HG02852 (cell line): ENCODE results near the gene LGALSL.
A peak's percentile ranks its signal among the peaks of the same experiment; 100 is the strongest.

Experiments
- ATAC-seq: cut with Tn5 transposase; IDR thresholded peaks from one replicate; pipeline ENCODE4 v1.9.1; 2021; ENCODE audit warnings: mild to moderate bottlenecking, moderate library complexity; ENCODE audit not compliant: unreplicated experiment

Gene LGALSL

DNA sequence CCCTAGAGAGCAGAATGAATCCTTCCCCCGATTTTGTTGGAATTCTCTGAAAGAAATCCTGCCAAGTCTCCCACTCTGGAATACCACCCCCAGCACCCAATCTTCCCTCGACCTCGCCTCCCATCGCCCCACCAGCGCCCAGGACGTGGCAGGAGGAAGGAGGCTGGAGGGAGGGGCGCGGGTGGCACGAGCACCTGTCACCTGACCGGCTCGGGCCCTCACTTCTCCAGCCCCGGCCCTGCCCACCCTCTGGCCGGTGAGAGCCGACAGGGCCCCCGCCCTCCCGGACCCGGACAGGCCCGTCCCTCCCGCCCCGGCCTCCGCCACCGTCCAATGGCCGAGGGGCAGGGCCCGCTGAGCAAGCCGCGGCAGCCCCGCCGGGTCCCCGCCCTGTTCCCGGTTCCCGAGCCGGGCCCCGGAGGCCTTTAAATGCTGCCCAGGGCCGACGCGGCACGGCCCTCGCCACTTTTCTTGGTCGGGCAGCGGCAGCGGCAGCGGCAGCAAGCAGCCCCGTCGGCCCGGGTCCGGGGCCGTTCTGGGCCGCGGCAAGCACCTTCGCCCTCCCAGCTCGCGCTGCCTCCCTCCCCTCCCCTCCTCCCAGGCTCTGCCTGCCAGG, at the start of gene LGALSL:
TSS of gene LGALSL (plus strand) at position 393 of the 616 bp plus-strand sequence. CDS start 384 bp downstream, outside the sequence.
- peak; percentile 66 for ATAC-seq

DNA sequence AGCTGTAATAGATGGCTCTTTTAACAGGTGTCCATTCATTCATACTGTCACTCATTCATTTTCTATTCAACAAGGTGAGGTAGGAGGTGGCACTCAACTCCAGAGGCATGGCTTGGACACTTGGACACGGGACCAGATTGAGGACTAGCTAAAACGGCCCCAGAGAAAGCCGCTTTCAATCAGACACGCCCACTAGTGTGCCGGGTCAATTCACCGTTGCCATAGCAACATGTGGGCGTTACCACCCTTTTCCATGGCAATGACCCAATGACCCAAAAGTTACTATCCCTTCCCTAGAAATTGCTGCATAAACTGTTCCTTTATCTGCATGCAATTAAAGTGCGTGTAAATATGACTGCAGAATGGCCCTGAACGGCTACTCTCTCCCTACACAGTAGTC, 49.2 kb upstream of the LGALSL start:
- no peak for ATAC-seq

DNA sequence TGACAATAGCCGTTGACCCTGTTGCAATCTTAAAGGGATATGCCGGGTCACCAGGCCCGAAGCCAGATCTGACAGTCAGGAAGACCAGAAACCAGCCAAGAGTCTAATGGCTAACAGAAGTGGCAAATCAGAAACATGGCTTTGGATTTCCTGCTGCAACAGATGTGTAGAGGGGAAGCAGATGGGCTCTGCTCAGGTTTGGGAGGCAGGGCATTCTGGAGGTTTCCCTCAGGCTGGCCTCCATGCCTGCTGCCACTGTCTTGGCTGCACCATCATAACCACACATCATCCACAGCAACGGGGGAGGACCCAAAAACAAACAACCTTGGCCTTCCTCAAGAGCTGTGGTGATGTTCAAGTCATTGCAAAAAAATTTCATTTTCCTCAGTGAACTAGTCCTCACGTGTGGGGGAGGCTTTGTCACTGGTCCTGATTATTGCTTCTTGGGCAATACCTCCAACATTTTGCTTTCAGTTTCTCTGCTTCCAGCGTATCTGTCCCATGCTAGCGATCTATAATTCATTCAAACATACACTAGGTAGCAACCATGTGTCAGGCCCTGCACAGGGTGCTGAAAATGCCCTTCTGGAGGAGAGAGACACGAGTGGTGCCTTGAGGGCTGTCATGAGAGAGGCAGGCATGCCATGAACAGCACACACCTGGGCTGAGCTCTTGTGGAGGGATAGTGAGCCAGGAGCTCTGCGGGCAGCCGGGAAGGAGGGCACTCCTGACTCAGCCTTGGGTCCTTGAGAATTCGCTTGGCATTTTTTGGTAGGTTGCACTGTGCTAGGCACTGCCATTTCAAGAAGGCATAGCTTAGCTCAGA, 48.2 kb upstream of the LGALSL start:
- ATAC-seq: no peak

DNA sequence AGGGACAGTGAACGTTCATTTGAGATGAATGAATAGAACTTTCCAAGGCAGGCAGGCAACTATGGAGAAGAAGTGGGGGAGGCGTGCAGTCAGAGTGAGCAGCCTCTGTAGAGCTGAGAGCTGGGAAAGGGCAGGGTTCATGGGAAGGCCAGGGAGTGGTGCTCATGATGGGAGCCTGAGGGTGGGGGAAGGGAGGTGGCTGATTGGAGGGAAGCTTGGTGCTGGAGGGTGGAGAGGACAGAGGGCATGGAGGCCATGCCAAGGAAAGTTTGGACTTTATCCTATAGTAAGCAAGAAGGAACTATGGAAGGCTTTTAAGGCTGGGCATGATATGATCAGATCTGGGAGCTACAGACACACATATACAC, 47.6 kb upstream of the LGALSL start:
- ATAC-seq: no peak

DNA sequence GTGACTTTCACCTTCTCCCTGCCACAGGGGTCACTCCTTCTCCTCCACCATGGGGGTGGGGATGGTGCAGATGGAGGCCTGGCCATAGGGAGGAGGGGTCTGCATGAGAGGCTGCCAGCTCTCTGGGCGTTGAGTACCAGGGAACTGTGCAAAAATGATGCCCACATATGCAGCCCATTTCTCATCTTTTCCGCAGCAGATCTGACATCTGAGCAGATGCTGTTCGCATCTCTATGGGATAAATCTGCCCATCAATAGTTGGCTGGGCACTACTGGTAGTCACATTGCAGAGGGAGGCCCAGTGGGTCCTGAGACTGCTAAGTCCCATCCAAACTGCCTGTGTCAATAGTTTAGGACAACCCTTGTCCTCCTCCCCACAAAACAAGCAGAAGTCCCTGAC, 45.9 kb upstream of the LGALSL start:
- no peak for ATAC-seq

DNA sequence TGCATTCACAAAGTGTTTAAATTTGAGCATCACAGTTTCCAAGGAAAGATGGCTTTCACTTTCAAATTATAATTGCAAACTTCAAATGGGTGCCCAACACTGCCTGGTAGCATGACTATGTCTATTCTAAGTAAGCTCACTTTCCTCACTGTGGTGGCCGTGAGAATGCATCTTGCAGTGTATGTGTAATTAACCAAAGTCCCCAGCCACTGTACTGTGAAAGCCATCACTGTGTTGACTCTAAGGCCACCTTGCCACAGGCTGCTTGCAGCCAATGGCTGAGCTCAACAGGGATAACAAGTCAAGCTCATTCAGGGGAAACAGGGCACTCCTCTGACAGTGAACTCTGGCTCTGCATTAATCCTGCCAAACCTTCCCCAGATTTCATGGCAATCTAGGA, 43.3 kb upstream of the LGALSL start:
- ATAC-seq: no peak

DNA sequence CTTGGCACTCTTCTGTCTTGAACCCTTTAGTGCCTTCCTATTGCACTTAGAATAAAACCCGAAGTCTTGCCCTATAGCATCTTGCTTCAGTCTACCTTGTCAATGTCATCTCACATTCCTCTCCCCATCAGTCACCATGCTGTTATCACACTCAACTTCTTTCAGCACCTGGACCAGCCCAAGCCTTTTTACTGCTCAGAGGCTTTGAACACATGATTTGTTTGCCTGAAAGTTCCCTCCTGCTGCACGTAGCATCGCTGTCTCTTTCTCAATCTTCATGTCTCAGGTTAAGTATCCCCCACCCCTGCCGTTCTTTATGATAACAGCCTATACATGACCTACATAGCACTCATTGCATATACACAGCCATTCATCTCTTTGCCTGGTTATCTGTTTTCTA, 41.3 kb upstream of the LGALSL start:
- no peak for ATAC-seq

DNA sequence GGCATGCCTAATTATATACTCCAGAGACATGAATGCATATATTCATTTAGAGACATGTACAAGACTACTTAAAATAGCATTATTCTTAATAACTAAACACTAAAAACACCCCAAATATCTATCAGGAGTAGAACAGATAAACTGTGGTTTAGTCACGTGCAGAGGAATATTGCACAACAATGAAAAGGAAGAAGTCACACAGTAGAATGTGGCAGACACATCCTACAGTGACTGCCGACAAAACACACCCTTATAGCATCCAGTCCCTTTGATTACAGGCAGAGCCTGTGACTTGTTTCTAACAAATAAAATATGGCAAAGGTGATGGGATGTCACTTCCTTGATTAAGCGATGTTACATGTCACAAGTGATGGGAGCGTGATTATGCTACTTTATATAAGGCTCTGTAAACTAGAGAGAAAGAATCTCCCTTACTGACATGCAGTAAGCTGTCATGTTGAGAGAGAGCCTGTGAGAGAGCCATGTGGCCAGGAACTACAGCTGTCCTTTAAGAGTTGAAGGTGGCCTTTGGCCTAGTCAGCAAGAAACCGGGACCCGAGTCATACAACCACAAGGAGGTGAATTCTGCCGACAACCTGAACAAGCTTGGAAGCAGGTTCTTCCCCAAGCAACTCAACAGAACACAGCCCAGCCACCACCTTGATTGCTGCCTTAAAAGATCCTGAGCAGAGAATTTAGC, 39.1 kb upstream of the LGALSL start:
- ATAC-seq: no peak

DNA sequence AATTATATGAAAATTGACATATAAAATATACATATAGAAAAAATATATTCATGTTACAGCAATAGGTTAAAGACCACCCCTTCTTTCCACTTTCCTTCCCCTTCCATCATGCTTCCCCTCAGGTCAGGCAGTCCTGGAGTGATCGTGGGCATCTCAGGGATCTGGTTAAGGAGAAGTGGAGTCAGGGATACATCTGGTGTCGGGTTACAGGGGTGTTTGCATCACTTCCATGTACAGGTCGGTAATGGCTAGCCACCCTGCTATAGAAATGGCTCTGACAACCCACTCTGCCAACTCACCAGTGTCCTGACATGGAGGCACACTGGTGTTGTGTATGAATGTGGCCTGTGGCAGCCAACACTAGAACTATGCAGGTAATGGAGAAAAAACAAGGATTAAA, 36.3 kb upstream of the LGALSL start:
- no peak for ATAC-seq

DNA sequence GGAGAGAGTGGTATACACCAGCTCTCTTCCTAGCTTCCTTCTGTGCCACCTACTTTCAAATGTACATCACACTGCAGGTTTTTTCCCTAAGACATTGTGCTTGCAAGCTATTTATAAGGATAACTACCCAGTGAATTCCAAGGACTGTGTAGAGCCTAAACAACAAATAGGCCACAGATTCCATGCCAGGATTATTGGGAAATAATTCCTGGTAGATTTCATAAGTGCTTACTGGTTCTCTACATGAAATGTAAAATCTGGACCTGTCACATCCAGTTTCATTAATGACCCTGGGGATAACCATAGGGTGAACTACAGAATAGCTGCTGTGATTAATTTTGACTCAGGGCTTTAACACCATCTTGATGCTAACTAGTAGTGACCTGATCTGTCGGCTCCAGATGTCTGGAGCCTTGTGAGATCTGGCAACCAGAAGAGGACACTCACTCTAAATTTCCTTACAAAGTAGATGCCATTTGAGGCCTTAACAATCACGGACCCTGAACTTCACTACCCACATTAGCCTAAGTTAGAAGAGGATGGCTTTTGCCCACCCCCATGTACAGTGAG, 34.3 kb upstream of the LGALSL start:
- no peak for ATAC-seq

DNA sequence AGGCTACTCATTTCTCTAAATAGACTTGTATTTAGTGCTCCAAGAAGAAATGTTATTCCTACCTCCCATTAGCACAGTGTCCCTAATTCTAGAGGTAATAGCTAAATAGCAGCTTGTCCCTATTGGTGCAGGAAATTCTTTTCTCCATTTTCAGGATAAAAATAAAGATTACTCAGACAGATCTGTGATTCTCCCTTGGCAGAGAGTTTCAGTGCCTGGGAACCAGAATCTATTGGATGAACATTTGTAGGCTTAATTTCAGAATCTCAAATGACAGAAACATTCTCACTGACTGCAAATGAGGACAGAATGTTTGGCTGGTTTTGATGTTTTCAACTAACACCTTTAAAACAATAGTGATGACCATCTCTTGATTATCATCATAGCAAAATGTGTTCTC, 33.3 kb upstream of the LGALSL start:
- ATAC-seq: no peak

DNA sequence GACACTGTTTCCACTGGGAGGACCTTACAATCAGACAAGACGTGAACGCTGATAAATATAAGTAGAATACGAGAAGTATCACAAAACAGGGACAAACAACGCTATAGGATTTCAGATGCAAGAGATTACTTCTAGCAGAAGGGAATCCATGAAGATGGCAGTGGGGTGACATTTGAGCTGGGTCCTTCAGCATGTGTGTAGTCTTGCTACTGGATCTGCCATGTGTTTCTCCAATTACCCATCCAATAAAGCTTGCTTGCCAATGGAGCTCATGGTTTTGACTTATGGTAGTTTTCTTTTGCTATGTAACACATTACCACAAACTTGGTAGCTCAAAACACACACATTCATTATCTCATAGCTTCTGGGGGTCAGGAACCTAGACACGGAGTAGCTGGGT, 32.8 kb upstream of the LGALSL start:
- no peak for ATAC-seq

DNA sequence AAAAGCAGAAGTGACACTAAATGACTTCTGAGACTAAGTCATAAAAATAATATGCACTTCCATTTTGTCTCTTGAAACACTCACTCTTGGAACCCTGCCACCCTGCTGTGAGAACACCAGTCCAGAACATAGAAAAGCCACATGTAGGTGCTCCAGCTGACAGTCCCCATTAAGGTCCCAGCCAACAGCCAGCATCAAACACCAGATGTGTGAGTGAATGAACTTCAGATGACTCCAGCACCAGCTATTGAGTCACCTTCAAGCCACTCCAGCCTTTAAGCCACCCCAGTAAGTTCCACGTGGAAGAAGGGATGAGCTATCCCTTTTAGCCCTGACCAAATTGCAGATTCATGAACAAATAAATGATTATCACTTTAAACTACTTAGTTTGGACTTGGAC, 31.5 kb upstream of the LGALSL start:
- no peak for ATAC-seq

DNA sequence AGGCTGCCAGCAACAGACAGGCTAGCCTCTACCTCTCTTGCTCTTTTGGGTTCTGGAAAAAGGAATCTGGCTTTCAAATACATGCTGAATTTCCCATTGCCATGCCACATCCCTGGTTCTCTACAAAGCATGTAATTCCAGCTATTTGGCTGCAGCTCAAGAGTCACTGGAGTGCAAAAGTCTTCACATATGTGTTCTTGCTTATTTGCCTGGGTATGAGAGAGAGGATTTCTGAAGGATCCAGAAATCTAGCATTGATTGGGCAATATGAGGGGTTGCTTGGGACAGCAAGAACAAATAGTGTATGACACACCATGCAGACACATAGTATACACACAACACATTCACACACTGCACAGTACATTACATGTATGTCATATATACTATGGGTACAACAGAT, 30.7 kb upstream of the LGALSL start:
- ATAC-seq: no peak

DNA sequence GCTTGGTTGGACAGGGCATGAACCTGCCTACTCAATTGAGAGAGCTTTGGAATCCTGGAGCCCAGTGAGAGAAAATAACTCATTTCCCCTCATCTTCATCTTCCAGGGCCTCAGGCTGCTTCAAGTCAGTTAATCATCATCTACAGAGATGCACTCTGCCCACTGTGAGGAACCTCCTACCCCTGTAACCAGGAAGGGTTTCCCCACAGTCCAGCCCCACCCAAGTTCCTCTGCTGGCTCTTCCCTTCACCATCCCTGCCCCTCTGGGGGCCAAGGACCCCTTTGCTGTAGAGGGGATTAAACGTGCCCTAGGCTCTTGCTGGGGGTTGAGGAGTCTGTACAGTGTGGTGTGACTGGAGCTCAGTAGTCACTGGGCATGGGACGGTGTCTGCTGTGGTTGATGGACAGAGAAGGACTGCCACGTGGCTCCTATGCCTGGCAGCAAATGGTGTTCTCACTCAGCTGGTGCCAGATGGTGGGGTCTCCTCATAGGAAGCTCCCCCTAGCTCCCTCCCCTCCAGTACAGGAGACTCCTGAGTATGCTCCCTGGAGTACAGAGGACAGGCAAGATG, 29.5 kb upstream of the LGALSL start:
- no peak for ATAC-seq

DNA sequence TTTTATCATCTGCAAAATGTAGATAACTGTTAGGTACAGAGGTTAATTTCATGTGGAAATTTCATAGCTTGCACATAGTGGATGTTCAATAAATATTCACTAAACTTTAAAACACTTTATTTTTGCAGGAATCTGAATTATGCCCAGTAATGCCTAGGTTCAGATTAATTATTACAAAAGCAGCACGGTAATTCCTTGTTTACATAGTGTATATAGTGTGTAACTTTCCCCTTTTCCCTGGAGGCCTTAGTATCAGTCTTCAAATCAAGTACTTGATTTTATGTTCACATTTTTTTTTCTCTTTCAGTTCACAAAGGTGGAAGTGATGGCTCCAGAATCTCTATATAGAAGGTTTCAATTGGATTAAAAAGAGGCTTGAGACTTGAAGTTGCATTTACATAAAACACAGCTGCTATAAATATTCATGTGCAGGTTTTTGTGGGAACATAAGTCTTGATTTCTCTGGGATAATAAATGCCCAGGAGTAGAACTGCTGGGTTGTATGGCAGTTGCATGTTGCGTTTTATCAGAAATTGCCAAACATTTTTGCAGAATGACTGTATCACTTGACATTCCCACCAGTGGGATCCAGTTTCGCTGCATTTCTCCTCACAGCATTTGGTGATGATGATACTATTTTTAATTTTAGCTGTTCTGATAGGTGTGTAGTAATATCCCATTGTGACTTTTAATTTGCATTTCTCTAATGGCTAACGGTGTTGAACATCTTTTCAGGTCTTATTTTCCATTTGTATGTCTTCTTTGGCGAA, 27.6 kb upstream of the LGALSL start:
- no peak for ATAC-seq

DNA sequence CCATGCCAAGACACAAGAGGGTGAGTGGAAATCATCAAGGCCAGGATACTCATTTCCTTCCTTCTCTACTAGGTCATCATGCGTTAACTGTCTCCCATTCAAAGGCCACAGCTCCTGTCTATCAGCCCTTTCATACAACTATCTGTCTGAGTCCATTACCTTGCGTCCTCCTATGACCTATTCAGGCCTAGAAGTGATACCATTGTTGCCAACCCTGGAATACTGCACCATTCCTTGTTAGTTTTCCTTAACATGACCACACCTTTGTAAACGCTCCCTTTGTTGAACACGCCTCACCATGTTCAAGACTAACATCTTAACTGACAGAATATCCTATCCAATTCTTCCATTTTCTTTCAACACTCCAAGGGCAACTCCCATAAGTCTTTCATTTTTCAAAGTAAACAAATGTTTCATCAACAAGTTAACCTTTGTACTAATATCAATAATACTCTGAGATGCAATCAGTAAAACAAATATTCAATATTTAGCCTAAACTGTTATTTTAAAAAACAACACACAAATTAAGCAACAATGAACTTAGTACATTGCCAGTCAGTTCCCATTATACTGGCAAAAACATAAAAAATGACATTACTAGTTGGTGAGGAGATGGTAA, 19.8 kb upstream of the LGALSL start:
- no peak for ATAC-seq

DNA sequence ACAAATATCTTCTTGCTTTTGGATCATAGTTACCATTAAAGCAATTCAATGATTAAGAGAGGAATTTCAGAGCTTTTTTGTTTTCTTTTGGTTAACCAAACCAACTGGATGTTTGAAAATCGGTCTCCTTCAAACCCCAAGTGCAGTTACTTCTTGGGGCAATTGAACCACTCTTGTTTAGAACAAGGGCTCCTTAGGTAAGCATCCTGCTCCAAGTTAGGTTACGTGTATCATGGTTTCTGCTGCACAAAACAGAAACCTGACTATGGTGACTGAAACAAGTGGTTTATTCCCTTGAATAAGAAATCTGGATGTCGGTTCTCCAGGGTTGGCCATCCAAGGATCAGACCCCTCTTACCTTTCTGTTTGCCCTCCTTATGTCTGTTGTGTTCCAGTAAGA, 16.1 kb upstream of the LGALSL start:
- ATAC-seq: no peak

DNA sequence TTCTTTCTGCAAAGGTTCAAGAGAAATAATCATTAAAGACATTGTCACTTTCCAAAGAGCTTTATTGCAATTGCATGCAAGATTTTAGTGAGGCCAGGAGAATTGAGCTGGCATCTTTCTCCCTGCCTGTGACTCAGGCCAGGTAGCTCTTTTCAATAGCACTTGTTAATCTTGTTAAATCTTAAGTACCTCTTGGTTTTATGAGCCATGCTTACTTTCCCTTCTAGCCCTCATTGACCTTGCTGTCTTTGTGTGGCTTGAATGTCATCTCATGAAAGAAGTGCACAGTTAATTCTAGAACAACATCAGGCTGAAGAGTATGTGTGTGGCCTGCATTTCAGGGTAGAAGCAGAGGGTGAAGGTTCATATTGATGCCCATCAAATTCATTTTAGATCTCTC, 14.8 kb upstream of the LGALSL start:
- ATAC-seq: no peak

DNA sequence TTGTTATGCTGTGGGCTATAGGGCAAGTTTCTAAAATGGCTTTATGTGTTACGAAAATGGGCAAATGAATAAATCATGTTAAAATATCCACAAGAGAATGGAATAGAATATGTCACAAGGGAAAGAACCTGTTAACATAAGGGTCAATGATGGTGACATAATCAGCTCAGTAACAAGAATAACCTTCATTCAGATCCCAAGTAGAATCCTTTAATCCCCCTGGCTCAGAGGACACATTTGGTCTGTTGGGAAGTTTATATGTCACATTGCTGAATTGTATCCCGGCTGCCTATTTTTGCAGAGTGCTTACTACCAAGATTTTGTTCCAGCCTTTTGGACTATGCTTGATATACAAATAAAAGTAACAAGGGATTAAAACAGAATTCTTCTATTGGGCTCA, 13.1 kb upstream of the LGALSL start:
- no peak for ATAC-seq
